GM19438 (cell line): ENCODE results near the gene ZACN.

ENCODE experiments used
- ATAC-seq: cut with Tn5 transposase; IDR thresholded peaks from one replicate; pipeline ENCODE4 v1.9.1; 2021; ENCODE audit warnings: low read depth; ENCODE audit not compliant: unreplicated experiment

Gene ZACN

DNA sequence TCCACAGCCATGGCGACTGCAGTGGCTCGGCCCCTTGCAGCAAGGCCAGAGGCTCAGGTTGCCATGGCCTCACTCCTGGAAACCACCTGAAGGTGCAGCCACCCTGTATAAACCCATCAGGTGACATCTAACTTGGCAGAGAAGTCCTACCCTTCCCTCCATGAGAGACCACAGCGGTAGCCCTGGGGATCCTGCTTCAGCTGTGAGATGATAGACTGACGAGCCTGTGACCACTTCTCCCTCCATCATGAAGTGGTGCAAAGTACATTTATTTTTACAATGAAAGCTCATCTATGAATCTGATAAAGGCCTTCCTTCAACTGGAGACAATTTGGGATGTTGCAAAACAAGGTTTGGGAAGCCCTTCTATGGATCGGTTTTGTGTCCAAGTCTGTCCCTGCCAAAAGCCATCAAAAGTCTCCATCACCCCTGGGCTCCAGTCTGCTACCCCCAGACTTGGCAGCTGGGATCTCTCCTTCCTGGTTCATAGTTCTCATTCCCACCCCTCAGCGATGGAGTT lies 1.8 kb downstream of the ZACN start:
- no peak for ATAC-seq

DNA sequence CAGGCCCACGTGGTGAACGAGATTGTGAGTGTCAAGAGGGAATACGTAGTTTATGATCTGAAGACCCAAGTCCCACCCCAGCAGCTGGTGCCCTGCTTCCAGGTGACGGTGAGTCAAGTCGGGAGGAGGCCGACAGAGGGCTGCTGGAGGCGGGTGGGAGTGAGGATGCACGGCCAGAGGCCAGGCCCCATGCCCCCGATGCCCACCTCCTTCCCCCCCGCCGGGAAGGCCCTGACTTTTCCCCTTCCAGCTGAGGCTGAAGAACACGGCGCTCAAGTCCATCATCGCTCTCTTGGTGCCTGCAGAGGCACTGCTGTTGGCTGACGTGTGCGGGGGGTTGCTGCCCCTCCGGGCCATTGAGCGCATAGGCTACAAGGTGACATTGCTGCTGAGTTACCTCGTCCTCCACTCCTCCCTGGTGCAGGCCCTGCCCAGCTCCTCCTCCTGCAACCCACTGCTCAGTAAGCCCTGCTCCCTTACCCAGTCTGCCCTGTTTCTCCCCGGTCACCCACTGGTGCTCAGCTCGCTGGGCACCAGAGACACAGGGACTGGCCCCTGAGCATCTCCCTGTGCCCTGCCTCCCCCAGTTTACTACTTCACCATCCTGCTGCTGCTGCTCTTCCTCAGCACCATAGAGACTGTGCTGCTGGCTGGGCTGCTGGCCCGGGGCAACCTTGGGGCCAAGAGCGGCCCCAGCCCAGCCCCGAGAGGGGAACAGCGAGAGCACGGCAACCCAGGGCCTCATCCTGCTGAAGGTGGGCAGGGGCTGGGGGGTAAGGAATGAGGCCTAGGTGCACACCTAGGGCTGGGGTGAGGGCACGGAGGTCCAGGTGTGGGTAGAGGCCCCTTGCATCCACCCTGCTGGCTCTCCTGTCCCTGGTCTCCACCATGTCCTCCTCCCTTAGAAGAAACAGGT lies 2.6 kb downstream of the ZACN start:
- ATAC-seq, result no peak

DNA sequence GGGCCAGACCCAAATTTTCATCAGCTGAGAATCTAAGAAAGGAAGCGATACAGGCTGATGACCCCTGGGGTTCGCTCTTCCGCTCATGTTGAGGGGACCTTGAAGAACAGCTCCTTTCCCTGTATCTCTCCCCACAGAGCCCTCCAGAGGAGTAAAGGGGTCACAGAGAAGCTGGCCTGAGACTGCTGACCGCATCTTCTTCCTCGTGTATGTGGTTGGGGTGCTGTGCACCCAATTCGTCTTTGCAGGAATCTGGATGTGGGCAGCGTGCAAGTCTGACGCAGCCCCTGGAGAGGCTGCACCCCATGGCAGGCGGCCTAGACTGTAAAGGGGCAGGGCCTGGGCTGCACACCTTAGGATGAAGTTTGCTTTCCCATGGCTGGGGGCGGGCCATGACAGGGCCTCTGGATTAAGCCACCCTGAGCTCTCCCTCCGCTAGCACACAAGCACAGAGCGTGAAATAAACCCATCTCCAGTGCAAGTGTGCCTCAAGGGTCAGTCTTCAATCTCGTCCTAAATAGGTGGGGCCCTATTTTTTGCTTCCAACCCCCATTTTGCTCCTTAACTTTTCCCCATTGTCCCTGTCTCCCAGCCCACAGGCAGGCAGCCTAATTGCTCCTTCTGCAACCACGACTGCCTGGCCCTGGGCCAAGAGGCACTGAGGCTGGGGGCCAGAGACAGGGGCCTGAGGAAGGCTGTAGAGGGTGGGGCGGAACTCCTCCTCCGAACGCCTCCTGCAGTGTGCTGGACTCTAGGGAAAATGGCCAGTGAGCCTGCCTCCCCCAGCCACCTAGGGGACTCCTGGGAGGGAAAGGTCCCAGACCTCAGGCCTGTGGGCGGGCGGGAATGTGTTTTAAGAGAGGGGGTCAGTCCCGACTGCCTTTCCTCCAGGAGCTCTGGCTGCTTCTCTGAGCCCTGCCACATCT lies 3.6 kb downstream of the ZACN start:
- no peak for ATAC-seq

DNA sequence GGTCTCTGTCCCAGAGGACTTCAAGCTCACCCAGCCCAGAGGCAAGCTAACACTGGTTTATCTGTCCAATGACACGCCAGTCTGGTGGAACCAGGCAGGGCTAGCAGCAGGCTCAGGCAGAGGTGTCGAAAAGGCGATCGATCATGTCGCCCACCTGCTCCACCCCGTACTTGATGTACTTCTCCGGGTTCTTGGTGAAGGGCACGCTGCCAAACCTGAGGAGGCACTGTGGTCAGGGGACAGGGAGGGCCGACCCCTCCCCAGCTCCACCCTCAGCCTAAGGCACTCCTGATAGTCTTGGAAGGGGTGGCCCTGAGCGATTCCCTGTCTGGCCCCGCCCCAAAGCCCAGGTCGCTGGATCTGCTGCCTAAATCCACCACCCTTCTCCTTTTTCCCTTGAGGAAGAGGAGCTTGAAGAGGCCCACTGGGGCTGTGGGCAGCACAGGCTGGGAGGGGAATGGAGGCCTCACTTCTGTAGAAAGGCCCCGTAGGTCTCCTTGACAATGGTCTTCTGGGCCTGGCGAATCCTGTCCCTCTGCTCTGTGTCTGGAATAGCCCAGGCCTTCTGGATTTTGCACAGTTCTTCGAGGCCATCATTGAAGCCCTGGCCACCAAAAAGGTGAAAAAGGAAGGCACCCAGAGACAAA lies 4.7 kb downstream of the ZACN start:
- no peak for ATAC-seq

DNA sequence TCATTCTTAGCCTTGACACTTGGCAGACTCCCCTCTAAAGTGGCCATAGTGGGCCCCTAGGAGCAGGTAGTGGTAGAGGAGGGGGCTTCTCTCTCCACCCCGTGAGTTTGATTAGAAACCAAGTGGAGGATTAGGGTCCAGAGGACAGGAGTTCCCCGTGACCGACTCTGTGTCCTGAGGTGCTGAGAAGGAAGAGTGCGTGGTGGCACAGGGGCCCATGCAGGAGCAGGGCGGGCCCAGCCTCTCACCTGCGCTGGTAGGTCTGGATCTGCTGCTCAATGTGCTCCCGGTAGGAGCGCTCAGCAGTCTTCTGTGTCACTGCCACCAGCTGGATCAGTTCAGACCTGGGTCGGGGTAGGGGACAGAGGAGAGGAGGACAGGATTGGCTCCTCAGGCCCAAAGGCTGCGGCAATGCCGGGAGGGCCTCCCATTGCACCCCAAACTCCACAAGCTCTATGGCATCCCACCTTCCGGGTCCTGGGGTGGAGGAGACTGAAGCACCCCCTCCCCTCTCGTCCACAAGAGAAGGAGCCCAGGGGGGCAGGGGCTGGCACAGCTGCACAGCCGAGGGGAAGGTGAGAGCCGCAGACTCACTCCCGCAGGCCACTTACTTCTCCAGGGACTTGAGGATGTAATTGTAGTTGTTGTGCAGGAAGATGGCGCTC lies 6.2 kb downstream of the ZACN start:
- ATAC-seq, result no peak

DNA sequence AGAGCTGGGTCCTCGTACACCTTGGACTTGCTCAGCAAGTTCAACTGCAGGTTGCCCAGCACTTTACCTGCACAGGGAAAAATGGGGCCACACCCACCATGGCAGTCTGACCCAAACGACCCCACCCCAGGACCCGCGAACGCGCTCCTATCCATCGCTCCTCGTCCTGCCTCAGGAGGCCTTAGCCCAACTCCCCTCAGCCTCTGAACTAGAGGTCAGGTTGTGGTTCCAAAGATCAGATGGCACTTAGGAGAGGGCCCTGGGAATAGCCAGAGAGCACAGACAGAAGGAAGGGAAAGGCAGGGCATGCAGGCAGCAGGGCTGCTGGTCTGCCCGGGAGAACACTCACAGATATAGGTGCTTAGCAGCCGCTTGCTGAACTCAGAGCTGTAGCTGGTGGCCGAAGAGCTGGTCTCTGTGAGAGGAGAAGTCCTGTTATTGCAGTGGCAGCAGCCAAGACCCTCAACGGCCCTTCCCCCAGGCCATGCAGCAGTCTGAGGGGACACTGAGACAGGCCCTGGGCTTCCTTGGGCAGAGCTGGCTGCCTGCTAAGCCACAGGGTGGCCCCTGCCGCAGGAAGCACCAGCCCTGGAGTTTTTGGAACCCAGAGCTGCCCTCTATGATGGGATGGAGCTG lies 6.9 kb downstream of the ZACN start:
- no peak for ATAC-seq

DNA sequence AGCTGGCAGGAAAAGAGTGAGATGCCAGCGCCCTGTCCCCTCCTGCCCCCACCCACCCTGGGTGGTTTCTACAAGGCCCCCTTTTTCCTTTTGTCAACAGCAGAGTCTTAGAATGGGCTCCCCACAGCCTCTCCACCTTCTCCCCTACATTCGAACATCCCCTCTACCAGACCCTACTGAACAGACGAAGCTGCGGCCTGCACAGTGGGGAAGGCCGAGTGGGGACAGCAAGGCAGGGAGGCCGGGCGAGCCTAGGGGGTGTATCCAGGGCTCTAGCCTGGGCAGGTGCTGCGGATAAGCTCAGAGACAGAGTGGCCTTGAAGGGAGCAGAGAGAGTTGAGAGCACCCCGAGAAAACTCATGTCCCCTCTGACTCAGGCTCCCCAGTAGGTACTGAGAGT lies 7.4 kb downstream of the ZACN start:
- ATAC-seq, result no peak

DNA sequence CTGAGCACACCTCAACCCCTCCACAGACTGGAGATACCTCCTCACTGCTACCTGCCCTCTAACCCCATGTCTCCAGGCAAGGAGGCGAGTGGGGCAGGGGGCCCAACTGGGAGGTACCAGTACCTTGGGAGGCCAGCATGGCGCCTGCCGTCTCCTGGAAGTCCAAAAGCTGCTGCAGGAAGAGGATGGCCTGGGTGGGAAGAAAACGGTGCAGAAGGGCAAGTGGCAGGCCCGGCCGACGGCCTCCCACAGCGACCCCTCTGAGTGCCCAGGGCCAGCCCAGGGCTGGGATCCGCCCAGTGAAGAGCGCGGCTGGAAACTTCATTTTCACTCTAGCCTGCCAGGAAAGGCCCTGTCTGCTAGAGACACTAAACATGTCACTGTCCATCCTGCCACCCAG lies 8.5 kb downstream of the ZACN start:
- no peak for ATAC-seq

DNA sequence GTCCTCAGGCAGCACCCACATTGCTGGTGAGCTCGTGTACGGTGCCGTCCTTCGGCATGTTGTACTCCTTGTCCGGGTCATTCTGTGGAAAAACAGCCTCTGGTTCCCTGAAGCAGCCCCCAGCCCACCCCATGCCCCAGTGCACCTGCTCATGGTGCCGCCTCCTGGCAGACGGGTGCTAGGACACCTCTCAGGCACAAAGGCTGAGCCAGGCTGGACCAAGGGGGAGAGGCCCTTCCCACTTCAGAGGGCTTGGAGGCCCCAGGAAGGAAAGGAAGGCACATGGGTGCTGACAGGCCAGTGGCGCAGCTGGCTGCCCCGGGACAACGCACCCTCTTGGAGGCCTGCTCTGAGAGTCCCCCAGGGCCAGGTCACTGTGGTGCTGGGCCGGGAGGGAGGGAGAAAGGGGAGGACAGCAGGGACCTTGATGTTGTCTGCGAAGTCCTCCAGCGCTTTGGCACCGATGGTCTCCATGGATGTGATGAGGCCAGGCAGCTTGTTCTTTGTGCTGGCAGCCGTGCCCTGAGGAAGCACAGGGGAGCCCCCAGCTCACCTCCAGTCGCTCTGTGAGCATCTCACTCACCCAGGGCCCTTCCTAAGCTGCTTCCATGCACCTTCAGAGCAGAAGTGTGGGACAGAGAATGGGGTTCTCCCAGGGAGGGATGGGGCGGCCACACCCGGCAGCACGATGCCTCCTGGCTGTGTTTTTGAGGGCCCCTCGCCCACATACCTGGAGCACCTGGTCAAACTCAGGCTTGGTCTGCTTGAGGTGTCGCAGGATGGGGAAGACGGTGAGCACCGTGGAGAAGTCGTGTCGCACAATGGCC lies 9.3 kb downstream of the ZACN start:
- ATAC-seq, result no peak

DNA sequence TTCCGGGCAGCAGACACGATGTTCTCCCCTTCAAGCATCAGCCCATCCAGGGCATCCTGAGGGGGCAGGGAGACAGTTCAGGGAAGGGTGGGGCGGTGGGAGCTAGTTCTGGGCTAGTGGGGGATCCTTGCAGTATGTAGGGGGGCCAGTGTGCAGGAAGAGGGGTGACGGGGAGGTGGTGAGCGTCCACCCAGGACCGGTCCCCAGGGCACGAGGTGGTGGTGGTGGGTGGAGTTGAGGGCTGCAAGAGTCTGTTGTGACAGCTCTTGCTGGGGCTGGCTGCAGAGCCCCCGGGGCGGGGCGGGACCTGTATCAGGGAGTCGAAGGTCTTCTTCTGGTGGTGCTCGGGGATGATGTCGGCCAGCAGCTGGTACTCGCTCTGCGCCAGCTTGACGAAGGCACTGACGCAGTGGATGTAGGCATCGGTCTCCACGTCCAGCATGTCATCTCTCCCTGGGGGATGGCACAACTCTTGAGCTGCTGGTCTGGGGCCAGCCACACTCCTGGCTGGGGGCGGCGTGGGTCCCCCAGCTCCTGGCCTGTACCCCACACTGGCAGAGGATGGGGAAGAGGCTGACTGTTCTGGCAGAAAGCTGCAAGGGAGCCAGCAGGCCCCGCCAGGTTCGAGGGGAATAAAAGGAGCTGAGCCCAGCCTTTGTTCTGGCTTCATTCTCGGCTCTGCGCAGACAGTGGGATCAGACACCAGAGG lies 10.0 kb downstream of the ZACN start:
- no peak for ATAC-seq

DNA sequence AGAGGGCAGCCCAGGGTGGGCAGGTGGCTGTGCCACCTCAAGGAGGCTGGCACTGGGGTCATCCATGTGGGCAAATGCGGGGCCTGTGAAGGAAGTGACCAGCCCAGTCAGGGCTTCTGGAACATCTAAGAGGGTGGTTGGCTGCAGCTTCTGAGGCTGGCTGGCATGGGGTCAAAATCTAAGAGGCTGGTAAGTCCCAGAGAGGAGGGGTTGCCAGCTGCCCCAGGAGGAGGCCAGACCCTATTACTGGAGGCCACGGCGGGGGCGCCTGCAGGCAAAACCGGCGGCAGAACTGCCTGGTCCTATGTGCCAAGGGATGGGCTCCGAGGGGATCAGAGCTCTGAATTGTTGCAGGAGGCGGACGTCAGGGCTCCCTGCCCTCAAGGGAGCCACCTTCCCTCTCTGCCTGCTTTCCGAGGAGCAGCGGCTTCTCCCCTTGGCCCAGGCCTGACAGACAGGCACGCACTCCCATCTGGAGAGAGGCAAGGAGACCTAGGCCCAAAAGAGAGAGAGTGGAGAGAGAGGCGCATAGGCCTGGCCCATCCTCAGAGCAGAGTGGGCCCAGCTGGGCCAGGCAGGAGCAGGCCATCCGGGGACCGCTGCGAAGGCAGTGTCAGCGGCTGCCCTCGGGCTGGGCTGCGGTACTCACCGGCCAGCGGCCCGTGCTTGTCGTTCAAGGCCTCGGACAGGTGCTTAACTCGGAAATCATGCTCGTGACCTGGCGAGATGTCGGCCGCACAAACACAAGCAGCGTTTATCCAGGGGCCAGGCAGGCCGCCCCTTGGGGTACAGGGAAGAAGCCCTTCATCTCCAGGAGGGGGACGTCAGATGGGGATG lies 10.9 kb downstream of the ZACN start:
- ATAC-seq, result no peak

DNA sequence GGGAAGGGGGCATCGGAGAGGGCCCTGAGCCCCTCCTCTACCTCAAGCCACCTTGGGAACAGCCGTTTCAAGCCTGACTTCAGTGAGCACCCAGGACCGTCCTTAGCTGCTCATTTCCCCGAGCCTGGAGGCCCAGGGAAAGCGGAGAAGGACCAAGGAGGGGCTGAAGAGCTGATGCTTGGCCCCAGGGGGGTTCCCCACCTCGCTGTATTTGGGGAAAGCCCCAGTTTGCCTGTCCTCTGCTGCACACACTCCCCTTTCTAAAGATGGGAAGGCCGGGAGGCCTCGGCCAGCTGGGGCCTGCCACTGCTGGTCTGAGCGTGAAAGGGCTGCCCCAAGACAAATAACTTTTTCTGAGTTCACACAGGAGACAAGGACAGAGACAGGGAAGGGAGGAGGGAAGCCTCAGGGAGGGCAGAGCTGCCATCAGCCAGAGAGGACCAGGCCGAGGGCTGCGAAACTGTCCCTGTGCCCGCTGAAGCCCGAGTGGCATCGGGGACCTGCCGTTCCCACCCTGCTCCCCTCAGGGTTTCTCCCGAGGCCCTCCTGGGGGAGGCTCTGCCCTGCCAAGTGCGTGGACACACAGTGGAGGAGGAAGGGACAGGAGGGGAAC lies 11.6 kb downstream of the ZACN start:
- no peak for ATAC-seq

DNA sequence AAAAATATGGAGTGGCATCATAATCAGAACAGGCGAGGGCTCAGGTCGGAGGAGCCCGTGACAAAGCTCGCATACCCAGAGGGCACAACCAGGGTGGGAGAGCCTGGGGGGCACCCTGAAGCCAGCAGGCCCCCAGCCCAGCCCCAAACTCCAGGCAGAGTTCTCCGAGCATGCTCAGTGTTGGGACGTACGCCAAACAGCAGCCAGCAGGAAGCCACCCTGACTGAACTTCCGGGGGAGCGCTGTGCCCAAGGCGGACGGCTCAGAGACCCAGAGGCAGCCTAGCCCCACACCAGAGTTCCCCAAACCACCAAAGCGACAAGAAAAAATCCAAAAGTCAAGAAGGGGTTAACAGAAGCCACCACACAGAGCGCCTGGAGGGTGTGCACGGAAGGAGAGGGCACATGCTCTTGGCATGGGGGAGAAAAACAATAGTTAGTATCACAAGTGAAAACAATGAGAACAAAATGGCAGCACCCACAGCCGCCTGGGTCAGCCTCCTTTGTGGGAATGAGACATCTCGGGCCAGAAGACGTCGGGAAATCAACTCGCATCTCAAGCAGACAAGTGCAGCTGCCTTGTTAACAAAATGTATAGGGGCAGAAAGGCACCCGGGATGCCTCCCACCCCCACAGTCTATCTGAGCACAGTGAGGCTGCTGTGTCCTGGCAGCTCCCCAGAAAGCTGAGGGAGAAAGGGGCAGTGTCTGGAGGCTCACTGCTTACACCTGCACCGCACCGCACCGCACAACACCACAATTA lies 12.7 kb downstream of the ZACN start:
- no peak for ATAC-seq

DNA sequence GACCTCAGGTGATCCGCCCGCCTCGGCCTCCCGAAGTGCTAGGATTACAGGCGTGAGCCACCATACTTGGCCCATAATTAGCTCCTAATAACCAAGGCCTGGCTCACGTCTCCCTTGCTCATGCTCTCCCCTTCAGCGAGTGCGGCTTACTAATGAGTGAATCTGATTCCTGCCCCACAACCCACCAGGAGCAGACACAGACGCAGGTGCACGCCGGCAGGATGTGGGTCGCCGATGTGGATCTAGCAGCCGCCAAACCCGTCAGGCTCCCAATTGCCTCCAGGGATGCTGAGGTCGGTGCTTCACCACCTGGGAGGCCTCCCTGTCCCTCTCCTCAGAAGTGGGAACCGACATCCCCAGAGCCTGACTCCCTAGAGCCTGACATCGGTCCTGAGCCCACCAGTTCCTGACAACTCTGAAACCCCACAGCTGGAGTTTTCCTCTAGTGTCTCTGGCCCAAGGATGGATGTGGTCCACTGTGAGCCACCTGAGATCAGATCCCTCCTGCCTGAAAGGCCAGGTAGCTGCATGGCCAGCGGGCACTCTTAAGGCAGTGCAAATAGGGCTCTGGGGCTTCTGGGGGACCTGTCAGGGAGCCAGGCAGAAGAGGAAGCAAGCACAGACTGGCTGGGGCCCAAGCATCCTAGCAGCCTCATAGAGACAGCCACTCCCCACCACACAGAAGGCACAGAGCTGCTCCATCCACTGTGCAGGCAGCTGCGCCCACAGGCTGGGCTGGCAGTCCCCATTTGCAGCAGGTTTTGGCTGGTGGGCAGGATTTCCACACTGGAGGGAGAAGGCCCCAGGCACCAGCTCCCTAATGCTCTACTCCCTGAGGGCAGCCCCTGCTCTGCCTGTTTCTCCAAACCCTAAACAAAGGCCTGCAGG lies 13.8 kb downstream of the ZACN start:
- ATAC-seq, result no peak

DNA sequence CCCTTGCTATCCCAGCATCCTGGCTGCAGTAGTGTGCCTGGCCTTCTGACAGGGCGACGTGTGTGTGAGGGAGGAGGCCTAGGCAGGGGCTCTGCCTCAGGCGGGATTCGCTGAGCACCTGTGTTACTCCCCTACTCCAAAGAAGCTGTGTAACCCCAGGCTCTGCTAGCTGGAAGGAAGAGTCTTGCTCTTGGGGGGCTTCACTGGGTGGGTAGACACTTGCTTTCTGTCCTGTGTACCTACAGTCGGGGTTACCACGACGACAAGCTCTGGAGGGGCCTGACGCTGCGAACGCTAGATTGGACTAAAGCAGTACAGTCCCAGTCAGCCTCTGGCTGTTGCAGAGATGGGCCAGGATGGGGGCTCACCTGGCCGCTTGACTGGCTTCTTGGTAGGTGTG lies 15.1 kb downstream of the ZACN start:
- ATAC-seq, result no peak
